Gastrocnemius medialis (tissue), 4 donors: Measurements from ENCODE around the gene SEMG1.

Source experiments
- POLR2A ChIP-seq, 2 donors: fragments of 450-650 bp; IDR thresholded peaks; one replicate each; pipeline ENCODE4 v1.6.1; 2017; ENCODE audit warnings: antibody characterized with exemption in 2 of 2, mild to moderate bottlenecking in 2 of 2, moderate library complexity in 2 of 2
- TF ChIP-seq, protein P1 (sequence below), 5 experiments: fragments of 450-650 bp in 3 of 5; fragments of 200-600 bp in 2 of 5; sonication (generic) in 2 of 5; IDR thresholded peaks in 4 of 5; conservative IDR thresholded peaks in 1 of 5; 1 replicate in 4 of 5; 2 replicates in 1 of 5; pipeline ENCODE4 v1.5.1; 2016 to 2019; ENCODE audit warnings: antibody characterized with exemption in 5 of 5, mild to moderate bottlenecking in 3 of 5, moderate library complexity in 3 of 5

DNA sequence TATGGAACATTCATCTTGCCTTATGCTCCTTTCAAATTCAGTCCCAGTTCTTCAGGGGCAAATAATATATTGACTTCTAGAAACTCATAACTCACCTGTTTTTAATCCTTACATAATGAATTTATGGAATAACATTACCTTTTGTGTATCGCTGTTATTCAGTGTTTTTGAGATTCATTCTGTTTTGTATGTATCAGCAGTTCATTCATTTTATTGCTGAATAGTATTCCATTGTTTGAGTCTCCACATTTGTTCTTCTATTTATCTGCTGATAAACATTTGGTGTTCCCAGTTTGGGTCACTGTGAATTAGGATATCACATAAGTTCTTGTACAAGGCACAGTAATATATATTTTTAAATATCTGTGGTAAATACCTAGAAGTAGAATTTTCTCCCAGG lies 19.5 kb downstream of the SEMG1 start:
- TF ChIP-seq, protein P1, sequence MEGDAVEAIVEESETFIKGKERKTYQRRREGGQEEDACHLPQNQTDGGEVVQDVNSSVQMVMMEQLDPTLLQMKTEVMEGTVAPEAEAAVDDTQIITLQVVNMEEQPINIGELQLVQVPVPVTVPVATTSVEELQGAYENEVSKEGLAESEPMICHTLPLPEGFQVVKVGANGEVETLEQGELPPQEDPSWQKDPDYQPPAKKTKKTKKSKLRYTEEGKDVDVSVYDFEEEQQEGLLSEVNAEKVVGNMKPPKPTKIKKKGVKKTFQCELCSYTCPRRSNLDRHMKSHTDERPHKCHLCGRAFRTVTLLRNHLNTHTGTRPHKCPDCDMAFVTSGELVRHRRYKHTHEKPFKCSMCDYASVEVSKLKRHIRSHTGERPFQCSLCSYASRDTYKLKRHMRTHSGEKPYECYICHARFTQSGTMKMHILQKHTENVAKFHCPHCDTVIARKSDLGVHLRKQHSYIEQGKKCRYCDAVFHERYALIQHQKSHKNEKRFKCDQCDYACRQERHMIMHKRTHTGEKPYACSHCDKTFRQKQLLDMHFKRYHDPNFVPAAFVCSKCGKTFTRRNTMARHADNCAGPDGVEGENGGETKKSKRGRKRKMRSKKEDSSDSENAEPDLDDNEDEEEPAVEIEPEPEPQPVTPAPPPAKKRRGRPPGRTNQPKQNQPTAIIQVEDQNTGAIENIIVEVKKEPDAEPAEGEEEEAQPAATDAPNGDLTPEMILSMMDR (IDR thresholded peaks at IDR 0.05 in 4 of 5, conservative IDR thresholded peaks at IDR 0.05 in 1 of 5), result no peak
- TF ChIP-seq POLR2A (IDR thresholded peaks at IDR 0.05), result no peak
